ENCODE results near the gene GLRA2. TPM values are rescaled to one million over a fixed set of nuclear protein-coding genes. Genes with fewer than 3 reads are reported as not detected.

GLRA2 gene
- total RNA-seq, result not detected
- long read RNA-seq, donor 1, result 0 reads
- long read RNA-seq, donor 2, result 0 reads

DNA sequence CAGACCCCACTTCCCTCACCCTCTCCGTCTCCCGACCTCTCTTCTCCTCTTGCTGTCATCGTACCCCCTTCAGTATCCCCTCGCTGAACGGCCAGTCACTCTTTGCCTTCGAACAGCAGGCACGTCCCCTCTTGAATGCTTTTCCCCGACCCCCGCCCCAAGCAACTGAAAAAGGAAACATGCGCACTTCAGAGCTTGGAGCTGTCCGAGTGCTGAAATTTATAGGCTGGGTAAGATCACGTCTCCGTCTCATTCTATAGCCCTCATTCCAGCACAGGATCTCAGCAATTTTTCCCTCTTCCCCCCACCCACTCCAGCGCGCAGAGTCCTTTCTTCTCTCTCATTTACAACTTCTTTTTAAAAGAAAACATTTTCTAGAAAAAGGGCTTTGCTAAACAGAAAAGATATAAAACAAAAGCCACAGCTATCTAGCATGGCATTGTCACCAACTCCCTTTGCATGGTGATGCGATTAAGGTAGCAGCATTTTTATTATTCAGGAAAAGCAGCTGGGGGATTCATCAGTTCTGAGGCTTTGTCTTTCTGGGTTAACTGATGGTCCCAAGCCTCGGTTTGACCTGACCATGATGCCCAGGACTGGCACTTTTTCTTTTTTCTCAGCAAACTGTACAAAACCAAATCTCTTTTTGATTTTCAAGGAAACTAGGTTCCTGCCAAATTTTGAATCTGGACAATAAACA lies at the start of gene GLRA2:
Gene GLRA2 (plus strand): TSS at position 247 of the 700 bp plus-strand sequence. CDS start 522 bp downstream, outside the sequence.
- intact Hi-C loops (cut with DNase I), result no loop called here
- no peak for DNase-seq (ENCODE audit: low spot score)

DNA sequence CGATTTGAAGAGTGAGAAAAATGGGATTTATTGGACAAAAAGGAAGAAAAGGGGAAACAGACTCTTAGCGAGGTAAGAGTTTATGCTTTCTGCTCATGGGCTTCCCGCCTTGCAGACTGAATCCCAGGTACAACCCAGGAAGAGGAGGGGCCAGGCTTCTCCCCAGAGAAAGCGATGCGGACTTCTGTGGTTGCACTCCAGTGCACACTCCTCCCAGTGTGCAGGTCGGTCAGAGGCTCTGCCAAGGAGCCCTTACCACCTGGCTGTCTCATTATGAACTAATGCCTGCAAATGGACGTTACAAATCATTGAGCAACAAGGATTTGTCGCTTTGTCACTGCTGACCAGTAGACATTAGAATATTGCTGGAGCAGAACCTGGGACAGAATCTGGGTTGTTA lies 39.9 kb upstream of the GLRA2 start:
- intact Hi-C loops (cut with DNase I), result no loop called here
- no peak for DNase-seq (ENCODE audit: low spot score)

DNA sequence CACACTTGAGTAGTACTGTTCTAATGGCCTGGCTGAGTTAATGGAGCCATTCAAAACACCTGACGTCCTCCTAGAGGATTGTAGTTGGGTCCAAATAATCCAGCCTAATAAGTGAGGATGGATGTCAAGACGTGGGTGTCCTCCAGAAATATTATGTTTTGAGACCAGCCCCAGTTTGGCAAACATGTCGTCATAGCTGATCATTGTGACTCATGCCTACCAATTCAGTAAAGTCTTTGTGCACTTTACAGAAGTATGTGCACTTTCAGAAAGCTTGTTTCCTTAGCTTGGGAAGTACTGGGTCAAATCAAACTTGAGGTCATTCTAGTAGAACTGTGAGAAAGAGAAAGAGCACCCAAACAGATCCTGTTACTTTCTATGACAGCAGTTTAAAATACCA lies 37.6 kb upstream of the GLRA2 start:
- no peak for DNase-seq (ENCODE audit: low spot score)
- intact Hi-C loops (cut with DNase I), result no loop called here

DNA sequence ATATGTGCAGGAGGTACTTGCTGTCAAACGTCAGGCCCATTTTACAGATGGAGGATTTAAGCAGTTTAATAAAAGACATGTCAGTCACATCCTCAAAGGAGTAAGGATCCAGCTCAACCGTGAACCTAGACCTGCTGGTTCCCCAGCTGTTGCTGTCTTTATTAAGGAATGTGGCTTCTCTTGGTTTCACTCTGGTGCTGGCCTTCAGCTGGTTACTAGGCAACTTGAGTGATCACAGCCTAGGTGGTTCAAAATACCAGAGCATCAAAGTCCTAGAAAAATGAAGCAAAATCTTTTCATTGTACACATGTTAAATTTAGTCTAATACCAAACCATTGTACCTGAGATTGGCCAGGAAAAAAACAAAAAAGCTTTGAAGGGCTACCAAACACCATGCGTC lies 32.7 kb upstream of the GLRA2 start:
- DNase-seq (ENCODE audit: low spot score), result no peak
- intact Hi-C loops (cut with DNase I), result no loop called here

DNA sequence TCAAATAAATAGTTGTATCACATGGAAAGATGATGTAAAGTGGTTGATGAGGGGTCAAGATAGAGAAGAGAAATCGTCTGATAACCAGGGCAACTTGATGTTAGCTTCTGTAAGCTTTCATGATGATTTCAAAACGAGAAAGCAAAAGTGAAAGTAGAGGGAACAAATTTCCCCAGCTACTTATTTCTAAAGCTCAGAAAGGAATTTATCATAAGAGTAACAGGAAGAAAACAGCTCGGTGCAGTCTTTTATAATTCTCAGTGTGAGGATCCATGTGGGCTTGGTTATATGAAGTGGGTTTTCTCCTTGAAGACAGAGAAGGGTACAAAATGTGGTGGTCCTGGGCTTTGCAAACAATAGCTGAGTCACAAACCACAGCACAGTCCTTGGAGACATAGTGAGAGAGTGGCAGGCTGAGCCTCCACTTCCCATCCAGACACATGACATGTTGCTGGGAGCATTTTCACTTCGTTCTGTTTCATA lies 32.1 kb upstream of the GLRA2 start:
- intact Hi-C loops (cut with DNase I), result no loop called here
- no peak for DNase-seq (ENCODE audit: low spot score)

DNA sequence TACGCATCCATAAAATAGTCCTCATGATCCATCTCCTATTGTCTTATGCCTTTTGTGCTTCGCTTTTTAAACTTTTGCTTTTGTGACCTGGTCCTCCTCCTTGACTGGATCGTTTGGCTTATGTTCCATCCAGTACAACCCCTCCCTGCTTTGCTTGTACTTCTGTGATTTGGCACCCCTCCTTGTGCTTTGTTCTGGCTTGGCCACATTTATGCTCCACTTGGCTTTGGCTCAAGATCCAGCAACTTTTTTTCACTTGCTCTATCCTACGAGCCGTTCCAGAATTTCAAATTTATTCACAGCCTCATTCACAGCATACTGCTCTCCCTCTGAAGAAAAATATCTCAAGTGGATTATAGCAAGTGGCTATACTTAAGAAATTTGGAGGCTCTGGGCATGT lies 28.0 kb upstream of the GLRA2 start:
- no peak for DNase-seq (ENCODE audit: low spot score)
- intact Hi-C loops (cut with DNase I), result no loop called here

DNA sequence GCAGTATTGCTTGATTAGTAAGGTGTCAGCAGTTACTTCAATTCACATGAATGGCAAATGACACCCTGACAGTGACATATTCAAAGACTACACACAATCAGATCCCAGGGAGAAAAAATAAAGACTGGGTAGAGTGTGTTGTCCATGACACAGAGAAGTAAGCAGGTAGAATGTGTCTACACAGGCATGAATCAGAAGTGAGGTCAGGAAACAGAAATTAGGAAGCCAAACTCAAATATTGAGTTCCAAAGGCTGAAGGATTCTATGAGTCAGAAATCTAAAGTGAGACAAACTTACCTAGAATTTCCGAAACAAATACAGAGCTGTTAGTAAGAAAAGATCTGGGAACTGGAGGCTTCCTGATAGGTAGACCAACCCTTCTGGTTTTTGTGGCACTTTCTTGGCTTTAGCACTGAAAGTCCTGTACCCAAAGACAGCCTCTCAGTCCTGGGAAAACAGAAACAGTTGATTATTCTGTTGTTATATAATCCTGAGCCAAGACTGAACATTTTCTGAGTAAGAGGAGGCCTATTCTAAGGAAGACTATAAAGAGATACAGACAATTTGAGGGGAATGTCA lies 24.3 kb upstream of the GLRA2 start:
- DNase-seq (ENCODE audit: low spot score), result no peak
- intact Hi-C loops (cut with DNase I), result no loop called here

DNA sequence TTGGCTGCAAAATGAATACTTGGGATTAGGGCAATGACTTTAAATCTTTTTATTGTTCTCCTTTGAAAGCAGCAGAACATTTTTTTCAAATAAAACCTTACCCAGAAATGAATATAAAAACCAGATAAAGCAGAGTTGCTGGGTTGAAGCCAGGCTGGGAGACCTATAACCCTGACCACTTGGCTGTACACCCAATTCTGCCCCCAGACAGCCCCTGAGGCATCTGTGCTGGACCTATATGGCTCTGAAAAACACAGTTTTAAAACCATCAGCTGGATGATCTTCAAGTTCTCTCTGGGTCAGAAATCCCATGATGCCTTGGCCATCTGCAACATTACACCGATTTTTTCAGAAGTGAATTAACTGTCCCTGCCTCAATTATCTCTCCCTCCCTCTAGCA lies 23.7 kb upstream of the GLRA2 start:
- DNase-seq (ENCODE audit: low spot score), result no peak
- intact Hi-C loops (cut with DNase I), result no loop called here

DNA sequence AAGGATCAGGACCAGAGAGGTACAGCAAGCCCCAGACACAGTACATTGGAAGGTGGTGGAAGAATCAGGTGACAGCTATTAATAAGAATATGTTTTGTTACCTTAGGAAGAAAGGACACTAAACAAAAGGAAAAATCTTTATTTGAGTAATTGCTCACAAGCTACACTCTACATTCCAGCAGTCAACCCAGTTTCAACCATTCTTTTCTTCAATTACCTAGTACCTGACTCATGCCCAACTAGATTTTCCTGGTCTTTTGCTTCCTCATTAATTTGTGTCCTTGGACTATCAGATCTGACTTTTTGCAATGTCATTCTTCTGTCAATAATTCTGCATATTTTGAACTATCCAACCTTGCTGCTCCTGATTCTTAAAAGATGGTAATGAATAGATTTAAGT lies 22.5 kb upstream of the GLRA2 start:
- DNase-seq (ENCODE audit: low spot score), result no peak
- intact Hi-C loops (cut with DNase I), result no loop called here

DNA sequence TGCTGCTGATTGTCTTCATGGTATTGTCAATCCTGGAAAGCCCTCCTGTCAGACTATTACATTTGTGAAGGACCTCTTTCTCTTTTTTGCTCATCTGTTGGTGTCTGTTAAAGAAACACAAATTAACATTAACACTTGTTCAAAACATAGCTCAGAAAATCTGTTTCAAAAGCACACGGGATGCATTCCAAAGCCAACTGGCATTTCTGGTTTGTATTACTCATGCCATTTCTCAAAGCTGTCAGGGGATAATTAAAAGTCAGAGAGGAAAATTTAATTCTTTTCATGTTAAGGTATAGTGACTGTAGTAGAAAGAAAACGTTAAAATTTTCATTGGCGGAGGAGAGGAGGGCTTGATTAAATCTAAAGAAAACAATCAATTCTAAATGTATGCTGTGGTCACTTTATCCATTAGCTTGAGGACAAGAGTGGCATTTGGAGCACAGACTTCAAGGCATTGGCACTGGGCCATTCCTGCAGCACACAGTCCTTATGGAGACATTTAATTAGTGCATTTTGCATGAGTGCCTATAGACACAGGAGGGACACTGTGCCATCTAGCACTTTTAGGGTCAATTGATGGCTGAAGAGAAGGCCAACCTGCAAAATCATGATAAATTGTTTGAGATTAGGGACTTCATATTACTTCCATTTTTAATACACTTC lies 21.2 kb upstream of the GLRA2 start:
- intact Hi-C loops (cut with DNase I), result no loop called here
- DNase-seq (ENCODE audit: low spot score), result no peak

DNA sequence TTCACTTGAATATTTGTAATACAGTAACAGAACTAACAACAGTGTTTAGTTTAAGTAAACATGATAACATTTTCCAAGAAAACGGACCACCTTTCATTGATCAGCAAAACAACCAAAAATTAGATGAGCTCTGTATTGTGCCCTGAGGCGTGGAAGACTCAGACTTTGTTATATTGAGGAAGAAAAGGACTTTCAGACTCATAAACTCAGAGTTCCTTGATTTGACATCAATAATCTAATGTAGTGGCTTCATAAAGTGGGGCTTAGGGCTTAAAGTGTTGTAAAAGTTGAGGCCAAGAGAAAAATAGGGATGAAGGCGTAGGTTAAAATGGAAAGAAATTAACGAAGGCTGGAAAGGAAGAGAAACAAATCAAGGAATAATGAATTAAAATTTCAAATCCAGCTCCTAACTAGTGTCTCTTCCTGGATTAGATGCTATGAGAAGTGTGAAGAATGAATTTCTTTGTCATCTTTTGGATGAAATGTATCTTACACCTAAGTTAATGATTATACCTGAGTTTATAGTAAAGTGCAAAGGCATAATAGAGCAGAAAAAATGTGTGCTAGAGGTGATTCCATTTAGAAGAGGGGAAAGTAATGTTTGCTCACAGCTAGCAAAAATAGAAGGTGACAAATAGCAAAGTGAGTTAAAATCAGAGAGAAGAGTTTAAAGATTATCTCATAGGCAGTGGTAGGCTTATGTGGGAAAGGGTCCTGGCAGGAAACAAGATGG lies 19.8 kb upstream of the GLRA2 start:
- no peak for DNase-seq (ENCODE audit: low spot score)
- intact Hi-C loops (cut with DNase I), result no loop called here

DNA sequence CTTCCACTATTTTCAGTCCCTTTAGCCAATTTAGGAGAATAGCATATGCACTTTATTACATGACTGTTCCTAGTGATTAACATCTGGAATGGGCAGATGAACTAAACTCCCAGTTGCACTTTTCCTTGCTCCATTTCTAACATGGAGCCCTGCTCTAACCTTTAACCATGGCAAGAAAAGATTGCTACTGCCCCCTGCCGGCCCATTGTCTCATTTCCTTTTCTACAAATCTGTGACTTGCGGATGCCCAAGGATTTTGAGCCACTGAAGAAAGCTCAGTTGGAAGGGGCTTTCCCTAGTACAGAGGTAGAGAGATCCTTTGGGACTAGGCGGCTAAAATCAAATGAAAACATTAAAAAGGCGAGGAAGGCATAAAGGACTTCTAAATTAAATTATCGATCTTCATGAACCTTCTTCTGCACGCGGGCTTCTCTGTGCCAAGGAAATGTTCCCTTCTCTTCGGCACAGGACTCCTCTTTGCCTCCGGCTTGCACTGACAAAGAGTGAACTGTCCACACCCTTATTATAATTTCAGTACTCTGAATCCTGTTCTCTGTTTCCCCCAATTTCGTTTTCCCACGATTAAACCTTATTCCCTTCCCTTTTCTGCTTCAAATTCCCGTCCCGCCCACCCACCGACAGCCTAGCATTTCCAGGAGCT lies 577 bp upstream of the GLRA2 start:
- intact Hi-C loops (cut with DNase I), result no loop called here
- DNase-seq (ENCODE audit: low spot score), result peak; percentile 80

DNA sequence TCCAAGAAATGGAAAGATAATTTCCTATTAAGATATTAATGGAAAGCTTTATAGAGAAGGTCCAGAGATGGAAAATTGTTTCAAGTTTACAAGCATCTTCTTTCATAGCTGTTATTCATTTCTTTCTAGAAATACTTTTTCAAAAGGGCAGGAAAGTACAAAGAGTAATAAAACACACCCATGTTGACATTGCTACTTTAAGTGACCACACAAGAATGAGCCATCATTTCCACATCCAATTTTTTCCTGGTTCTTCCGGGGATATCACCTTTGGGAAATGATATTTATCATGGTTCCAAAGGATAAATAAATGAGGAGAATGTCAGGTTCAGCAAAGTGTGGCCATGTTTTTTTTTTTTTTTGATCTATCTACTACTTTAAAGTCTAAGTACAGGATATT lies 4.5 kb downstream of the GLRA2 start:
- no peak for DNase-seq (ENCODE audit: low spot score)
- intact Hi-C loops (cut with DNase I), result loop anchor here in 1 of 2 donors (5.0 kb wide), 1 partner anchor 333 kb away; no protein-coding TSS in a partner anchor

DNA sequence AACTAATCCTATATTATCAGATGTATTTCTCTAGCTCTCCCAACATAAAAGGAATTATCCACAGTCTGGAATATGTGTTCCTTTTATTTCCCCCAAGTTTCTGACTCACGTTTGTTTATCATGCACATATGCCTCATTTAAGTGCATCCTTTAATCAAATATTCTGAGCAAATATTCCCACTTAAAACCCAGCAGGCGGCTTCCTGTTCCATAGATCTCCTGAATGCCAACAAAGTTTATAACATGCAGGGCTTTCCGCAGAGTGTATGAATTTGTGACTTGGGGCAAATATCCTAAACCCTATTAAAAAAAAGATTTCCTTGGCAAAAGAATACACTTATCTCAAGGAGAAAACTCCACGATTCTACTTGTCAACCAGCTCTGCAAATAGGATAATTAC lies 16.9 kb downstream of the GLRA2 start:
- intact Hi-C loops (cut with DNase I), result no loop called here
- DNase-seq (ENCODE audit: low spot score), result no peak

DNA sequence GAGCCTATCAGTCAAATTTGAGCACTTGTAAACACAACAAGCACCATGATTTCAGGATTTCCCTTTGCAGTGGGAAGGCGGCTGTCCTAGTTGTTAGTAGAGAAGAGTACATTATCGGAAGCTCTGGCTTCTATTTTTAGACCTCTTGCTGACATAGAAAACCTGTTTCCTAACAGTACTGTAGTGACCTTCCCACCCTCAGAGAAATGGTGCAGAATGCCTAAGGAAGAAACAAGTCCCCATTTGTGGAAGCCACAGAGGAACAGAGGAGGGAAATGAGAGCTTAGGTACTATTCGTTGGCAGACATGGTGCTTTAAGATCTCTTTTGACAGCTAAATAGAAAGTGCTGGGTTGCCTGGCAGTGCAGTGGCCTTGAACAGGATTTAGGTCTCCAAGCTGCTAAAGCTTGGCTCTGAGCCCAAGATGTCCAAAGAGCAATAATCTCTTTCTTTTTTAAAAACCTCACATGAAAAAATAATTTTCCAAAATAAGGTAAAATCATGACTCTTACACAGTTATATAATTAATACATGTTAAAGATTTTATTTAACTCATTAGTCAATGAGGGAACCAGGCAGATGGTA lies 24.9 kb downstream of the GLRA2 start:
- no peak for DNase-seq (ENCODE audit: low spot score)
- intact Hi-C loops (cut with DNase I), result no loop called here

DNA sequence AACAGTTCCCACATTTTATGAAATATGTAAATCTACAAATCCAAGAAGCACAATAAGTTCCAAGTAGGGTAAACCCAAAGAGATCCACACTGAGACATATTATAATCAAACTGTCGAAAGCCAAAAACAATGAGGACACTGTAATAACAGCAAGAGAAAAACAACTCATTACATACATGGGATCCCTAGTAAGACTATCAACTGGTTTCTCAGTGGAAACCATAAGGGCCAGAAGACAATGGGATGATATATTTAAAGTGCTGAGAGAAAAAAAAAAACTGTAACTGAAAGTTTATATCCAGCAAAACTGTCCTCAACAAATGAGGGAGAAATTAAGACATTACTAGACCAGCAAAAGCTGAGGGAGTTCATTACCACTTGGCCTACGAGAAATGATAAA lies 34.7 kb downstream of the GLRA2 start:
- intact Hi-C loops (cut with DNase I), result no loop called here
- no peak for DNase-seq (ENCODE audit: low spot score)

DNA sequence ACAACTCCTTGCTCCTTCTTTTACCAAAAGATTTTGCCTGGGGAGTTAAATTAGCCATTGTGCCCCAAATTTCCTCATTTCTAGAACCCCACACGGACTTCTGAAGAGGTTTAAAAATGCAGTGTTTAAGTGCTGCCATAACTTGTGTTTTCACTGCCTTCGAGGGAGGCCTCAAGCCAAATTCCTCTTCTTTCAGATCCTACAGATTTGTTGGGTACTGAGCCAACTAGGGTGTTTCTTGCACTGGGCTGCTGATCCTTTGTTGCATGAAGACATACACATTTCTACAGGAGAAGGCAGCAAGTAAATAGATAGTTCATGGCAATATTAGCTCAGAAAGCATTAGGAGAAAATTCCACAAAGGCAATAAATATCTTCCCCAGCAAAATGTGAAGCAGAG lies 43.8 kb downstream of the GLRA2 start:
- intact Hi-C loops (cut with DNase I), result no loop called here

DNA sequence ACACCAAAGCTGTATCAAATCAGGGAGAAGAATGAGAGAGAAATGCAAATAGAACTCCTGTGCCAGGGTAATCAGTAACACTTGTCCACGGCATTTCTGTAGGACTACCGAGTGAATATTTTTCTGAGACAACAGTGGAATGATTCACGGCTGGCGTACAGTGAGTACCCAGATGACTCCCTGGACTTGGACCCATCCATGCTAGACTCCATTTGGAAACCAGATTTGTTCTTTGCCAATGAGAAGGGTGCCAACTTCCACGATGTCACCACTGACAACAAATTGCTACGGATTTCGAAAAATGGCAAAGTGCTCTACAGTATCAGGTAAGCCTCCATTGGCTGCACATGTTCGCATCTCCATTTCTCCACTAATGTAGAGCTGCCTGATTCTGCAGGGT lies 51.7 kb downstream of the GLRA2 start:
- intact Hi-C loops (cut with DNase I), result no loop called here
- DNase-seq (ENCODE audit: low spot score), result no peak

More for the DNA sequence above, 43.8 kb downstream of the GLRA2 start:
- no peak for DNase-seq (ENCODE audit: low spot score)

DNA sequence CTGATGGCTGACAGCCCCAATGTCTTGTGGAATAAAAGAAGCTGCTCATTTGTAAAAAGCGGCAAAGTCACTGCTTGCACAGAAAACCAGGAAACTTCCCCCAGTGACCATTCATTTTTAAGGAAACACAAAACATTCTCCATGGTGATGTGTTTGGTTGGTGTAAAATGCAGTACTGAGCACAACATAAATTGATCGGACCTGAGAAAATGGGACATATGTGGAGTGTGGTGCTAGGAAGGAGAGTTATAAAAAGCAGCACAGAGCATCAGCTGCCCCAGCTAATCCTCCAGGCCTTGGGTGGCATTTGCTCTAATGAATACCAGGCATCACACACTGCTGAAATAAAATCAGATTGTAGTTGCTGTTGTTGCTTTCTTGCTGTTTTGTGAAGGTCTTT lies 55.2 kb downstream of the GLRA2 start:
- DNase-seq (ENCODE audit: low spot score), result no peak
- intact Hi-C loops (cut with DNase I), result no loop called here
